NCI-H774 (cell line): Measurements from ENCODE around the gene IL36A.

Experiments
- DNase-seq: peaks from one replicate; lab custom pipeline; 2025; lab: John Stamatoyannopoulos, UW

The IL36A gene

DNA sequence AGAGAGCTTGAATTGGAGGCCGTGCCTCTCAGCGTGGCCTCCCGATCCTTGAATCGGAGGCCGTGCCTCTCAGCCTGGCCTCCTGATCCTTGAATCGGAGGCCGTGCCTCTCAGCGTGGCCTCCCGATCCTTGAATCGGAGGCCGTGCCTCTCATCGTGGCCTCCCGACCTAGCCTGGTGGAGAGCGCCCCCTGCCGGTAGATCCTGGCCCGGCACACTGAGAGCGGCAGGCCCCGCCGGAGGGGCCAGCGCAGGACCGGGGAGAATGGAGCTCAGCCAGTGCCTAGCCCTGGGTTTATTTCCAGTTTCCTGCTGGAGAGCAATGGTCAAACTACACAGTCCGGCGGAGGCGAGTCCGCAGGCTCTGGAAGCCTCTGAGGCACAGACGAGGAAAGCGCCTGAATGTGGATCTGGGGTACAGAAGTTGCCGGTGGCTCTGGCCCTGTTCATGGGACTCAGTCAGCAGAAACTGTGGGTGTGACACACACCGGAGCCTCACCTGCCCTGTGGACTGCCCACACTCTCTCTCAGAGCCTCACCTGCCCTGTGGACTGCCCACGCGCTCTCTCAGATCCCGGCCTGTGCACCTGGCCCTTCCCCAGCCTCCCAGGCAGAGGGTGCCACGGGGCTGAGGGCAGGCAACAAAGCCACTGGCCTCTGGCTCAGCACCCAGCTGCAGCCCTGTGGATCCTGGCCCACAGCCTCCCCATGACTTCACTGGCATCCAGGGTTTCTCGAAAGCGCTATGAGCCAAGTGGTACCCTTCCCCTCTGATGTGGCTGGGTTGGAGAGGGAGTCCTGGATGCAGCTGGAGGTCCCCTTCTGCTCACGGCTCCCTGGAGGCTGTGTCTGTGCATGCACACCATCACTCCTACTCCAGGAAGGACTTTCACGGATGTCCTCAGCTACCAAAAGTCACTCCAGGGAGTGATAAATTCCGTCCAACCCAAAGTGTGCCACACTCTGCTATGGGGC is 45.9 kb downstream of the IL36A start:
- no peak for DNase-seq

DNA sequence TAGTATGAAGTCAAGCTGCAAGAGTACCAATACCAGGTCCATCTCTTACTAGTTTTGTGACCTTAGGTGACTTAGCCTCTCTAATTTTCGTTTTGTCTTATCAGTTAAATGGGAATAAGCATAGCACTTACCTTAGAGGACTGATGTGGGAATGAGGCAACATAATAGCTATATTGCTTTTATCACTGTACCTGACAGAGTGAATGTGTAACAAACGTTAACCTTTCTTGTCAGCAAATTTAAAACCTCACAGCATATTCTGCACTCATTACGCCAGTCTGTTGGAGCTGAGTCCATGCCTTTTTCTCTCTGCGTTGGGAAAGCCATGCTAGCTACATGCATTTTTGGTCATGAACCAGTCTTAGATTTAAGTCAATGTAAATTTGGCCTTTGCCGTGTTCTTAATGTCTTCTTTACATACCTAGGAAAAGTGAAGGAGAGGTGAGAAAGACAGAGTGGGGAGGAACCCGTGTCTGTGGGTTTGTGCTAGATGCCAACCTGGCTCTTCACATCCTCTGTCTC is 47.2 kb downstream of the IL36A start, which contains the start of gene IL36B:
Gene IL36B, minus strand, starts transcription at position 472 of the 522 bp plus-strand sequence.
- no peak for DNase-seq

DNA sequence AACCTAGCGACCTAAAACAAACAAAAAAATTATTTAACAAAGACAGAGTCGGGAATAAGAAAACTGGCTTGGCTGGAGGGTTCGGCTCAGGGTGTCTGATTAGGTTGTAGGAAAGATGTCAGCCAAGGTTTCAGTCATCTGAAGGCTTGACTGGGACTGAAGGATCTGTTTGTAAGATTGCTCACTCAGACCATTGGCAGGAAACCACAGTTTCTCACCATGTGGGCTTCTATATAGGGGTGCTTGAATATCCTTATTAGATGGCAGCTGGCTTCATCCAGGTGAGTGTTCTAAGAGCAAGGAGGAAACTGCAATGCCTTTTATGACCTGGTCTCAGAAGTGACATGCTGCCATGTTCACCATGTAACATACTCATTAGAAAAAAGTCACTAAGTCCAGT is 48.4 kb downstream of the IL36A start:
- no peak for DNase-seq

DNA sequence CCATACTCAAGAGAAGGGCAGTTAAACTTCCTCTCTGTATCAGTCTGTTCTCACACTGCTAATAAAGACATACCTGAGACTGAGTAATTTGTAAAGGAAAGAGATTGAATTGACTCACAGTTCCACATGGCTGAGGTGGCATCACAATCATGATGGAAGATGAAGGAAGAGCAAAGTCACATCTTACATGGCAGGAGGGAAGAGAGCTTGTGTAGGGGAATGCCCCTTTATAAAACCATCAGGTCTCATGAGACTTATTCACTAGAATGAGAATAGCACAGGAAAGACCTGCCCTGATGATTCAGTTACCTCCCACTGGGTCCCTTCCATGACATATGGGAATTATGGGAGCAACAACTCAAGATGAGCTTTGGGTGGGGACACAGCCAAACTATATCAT is 48.8 kb downstream of the IL36A start:
- DNase-seq: no peak

DNA sequence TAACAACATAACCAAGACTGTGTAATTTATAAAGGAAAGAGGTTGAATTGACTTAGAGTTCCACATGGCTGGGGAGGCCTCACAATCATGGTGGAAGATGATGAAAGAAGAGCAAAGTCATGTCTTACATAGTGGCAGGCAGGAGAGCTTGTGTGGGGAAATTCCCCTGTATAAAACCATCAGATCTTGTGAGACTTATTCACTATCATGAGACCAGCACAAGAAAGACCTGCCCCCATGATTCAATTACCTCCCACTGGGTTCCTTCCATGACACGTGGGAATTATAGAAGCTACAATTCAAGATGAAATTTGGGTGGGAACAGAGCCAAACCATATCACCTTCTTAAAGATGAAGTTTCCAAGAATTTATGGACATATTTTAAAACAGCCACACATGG is 51.3 kb downstream of the IL36A start:
- DNase-seq: no peak

DNA sequence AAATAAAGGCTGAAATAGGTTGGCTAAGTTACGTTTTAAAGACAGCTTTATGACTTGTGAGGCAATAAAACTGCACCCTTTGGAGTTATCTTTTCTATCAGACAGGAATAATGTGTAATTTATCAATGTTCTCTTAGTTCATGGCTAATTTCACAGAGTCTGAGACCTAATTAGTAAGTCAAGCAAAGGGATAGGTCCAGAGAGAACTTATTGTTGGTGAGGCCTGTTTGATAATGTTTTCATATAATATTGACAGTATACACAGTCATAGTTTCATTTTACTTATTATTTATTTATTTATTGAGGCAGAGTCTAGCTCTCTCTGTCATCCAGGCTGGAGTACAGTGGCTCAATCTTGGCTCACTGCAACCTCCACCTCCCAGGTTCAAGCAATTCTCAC is 51.9 kb downstream of the IL36A start:
- no peak for DNase-seq
